ENCODE measurements around the gene SCUBE1.
"Not testable (repeated sequence)": the region's sequence is repeated elsewhere in the genome, so short reads cannot be mapped to it uniquely, and the experiment has no call there.

Gene SCUBE1

DNA sequence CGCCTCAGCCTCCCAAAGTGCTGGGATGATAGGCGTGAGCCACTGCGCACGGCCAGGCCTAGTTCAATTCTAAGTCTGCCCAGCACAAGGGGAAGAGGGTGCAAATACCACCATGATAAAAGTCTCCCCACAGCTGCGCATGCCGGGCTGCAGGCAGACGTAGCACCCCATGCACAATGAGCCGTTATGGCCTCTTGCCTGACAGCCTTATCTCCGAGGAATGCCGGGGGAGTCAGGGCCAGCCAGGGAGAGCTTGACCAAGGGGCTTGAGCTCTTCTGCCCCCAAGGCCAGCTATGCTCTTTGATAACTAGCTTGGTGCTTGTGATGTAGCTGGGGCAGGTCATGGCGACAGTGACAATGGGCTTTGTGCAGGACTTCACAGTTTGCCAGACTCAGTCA is 13.7 kb upstream of the SCUBE1 start:
- DNase-seq, result no peak

DNA sequence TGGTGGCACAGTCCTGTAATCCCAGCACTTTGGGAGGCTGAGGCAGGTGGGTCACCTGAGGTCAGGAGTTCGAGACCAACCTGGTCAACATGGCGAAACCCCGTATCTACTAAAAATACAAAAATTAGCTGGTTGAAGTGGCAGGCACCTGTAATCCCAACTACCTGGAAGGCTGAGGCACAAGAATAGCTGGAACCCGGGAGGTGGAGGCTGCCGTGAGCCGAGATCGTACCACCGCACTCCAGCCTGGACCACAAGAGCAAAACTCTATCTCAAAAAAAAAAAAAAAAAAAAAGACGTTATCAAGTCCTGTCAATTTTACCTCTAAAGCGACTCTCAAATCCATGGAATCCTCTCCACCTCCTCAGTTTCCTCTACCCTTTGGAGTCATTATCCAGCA is 12.5 kb upstream of the SCUBE1 start:
- DNase-seq, result not testable (repeated sequence)

DNA sequence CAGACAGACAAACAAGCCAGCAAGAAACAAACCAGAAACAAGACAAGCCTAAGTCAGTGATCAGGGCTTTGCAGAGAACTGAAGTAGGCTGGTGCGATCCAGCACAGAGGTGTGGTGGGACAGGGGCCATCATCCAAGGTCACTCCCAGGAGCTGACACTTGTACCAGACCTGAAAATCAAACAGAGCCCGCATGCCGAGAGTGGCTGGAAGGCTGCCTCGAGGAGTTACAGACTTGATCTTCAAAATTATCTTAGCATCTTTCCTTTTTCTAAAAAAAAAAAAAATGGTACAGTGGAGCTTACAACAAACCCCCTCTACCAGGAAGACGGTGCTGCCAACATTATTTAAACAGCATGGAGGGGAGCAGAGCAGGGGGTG is 8.8 kb upstream of the SCUBE1 start:
- no peak for DNase-seq

DNA sequence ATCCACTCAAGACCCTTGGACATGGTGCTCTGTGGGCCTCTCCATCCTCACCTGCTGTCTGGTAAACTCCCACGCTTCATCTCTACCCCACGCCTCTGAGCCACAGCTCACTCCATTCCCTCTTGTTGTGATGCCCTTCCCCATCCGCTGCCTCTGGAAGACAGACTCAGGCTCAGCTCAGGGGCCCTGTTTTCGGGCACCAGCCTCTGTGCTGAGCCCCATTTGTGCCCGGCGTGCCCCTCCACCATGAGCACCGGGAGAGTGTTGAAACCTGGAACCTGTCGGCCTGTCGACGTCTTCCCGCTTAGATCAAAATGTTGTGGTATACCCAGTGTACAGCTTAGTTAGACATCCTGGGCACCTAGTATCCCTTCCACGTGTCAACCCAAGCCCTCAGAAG is 6.5 kb upstream of the SCUBE1 start:
- no peak for DNase-seq

DNA sequence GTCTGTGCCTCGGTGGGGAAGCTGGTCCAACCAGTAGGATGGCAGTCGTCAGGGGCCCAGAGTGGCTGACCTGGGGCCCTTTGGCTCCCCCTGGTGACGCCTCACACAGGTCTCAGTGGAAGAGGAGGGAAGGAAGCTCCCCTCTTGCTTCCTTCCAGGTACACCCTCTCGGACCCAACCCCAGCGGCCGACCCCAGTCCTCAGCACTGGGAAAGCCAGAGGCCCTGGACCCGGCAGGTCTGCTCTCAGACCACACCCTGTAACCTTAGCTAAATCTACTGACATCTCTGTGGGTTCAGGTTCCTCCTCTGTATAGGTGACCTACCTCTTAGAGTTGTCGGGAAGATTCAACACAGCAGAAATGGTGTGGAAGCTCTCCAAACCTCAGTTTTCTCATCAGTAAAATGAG is 3.4 kb upstream of the SCUBE1 start:
- no peak for DNase-seq

DNA sequence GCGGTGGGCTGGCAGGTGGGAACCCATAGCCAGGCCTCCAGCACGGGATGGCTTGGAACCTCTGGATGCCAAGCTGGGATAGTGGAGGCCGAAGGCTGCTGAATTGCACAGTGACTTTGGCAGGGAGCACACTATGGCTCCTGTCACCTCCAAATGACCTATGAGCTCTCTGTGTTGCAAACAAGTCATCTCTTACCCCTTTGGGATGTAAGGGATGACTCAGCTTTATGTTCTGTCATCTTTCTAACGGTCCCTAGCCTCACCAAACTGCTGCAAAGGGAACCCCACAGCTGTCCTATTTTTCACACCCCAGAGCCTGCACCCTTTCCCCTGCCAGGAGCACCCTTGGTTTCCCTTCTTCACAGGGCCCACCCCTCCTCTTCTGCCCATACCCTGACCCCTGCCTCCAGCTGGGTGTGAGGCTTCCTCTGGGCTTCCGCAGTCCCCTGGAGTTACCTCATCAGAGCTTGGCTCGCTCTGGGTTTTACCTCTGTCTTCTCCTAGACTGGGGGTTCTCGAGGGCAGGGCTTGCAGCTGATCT is 2.7 kb upstream of the SCUBE1 start:
- no peak for DNase-seq

DNA sequence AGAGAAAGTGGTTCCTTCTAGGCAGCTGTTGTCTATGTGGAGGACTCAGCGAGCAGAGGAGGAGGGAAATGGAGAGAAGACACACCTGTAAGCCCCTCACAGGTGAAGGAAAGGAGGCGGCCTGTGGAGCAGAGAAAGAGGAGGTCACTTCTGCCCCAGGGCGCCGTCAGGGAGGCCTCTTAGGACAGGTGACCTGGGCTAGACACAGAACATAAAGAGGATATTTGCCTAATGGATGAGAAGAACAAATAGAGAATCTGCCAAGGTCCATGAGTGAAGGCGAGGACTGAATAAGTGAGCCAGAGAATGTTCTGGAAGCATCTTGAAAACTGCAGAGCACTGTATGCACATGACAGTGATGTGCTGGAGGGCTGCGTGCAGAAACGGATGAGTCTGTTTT is 2.2 kb upstream of the SCUBE1 start:
- no peak for DNase-seq

DNA sequence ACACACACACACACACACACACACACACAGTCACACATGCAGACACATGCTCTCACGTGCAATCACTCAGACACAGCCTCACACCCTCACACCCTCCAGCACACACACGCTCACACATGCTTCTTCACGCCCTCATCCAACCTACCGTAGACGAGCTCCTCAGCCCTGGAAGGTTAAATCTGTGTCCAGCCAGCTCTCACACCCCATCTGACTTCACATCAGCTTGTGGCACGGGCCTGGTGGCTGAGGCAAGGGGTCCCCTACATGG is 1.3 kb upstream of the SCUBE1 start:
- DNase-seq, result no peak

DNA sequence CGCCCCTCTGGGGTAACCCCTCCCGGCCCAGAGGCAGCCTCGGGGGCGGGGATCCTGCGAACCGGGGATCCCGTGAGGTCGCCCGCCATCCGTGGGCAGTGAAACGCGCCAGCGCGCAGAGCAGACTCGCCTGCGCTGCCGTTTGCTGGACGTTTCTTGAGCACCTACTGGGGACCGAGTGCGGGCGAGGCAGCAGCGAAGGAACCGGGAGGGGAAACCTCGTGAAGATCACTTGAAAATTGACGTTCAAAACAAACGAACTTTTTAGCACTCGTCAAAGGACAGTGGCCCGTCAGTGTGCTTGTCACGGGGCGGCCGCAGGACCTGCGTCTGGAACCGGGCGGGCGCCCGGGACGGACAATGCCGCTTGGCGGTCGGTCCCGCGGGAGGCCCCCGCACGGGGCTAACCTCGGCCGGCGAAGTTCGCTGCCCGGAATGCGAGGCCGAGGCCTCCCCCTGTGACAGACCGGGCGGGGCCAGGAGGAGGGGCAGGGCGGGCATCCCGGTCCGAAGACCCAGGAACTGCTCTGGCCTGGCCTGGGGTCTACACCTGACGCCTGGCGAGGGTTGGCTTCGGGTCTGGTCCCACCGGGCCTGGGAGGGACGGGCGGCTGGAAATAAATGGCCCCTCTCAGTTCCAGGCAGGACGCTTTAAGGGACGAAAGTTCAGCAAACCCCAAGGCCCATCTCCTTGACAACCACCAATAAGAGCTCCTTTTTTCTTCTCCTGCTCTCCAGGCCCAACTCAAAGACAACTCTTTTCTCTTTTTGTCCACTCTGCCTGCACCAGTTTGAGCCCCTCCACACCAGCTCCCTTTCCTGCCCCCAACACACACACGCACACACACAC is 723 bp upstream of the SCUBE1 start:
- DNase-seq, result no peak

DNA sequence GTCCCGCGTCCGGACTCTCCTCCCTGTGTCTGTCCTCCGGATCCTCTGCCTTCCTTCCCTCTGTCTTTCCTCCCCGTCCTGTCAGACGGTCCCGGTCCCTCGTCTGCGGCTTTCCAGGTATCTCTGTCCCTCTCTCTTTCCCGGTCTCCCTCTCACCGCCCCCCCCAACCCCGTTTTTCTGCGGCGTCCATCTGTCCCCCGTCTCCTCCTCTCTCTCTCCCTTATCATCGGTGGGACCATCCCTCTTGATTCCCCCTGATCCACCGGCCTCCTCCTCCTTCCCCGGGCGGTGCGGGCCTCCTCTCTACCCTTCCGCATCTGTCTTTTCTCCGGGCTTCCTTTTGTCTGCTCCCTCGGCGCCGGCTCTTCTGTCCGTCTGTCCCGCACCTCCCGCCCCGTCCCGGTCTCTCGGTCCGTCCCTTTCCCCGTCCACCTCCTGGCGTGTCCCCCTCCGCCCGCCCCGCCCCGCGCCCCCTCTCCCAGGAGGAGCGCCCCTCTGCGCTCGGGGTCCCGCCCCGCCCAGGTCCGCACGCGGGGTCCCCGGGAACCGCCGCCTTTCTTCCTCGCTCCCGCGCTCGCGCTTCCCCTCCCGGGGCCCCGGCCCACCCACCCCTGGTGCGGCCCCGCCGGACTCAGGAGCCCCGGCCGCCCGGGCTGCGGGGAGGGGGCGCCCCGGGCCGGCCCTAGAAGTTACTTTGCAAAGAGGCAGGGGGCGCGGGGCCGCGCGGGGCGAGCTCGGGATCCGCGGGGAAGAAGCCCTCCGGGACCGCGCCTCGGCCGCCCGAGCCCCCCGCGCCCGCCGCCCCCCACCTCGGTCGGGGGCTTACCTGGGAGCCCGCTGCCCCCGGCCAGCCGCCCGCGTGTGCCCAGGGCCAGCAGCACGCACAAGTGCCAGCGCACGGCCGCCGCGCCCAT is 568 bp downstream of the SCUBE1 start:
- DNase-seq, result no peak

DNA sequence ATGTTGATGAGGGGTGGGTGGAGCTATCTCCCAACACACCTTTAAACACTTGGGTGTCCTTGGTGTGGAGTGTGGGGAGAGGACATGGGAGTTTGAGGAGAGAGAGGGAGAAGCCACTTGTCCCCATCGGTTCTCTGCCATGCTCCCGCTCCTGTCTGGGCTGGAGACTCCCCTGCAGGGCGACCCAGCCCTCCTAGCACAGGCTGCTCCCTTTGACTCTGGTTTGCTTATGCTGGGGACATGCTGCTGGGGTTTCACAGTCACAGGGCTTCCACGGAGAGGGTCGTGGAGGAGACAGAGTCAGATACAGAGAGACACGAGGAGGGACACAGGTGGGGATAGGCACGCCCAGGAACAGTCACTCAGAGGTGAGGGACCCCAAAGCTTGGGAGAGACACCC is 1.6 kb downstream of the SCUBE1 start:
- no peak for DNase-seq

DNA sequence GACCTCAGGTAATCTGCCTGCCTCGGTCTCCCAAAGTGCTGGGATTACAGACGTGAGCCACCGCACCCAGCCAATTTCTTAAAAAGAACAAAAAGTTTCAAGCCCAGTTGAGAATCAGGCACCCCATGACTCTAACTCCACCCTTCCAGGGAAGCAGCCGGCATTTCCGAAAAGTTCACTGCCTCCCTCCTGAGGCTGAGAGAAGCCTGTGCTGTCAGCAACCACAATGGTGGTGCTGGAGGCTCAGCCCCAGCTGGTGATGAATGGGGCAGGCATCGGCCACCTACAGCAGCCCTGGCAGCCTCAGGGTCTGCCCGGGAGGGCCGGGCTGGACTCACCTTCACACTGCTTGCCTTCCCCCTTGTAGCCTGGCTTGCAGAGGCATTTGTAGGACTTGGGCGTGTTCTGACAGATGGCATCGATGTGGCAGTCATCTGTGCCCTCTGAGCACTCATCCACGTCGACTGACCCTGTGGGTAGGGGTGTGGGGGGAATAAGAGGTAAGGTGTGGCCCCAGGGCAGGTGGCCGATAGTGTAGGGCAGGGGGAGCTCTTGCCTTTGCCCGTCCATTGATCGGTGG is 4.3 kb downstream of the SCUBE1 start:
- no peak for DNase-seq

DNA sequence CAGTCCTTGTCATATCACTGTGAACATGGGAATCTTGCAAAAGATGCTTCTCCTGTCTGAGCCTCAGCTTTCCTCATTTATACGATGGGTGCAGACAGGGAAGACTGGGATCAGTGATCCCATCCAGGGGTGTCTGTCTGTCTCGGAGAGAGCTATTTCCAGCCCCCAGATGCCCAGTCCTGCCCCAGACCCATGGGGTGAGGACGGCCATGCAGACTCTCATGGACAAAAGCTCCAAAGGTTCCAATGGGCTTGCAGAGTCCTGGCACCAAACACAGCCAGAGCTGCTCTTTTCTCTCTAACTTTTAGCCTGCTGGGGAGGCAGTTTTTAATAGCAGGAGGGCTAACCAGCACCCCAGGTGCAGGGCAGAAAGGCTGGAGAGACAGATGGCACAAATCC is 5.2 kb downstream of the SCUBE1 start:
- no peak for DNase-seq

DNA sequence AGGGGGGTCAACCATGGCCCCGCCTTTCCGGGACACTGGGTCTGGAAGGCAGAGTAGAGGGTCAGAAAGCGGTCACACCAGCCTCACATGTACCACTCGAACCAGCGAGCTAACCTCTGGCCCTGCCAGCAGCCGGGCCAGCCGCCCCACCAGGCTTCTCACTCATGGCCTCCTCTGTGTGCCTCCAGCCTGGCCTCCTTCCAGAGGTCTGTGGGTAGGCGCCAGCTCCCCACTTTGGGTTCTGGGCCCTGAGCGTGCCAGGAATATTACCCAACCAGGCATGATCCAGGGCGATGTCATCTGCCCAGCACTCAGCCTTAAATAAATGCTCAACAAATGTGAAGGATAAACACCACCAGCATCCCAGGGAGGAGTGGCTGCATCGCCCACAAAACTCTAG is 5.8 kb downstream of the SCUBE1 start:
- DNase-seq, result no peak

DNA sequence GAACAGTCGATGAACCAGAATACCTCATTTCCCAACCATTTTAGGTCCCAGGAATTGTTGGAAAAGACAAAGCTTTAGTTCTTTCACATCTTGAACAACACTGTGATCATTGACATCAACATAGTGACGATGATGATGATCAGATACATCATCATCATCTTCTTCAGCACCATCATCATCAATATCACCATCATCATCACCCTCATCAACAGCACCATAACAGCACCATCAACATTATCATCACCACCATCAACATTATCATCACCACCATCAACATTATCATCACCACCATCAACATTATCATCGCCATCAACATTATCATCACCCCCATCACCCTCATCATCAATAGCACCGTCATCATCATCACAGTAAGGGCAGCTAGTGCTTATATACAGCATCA is 8.8 kb downstream of the SCUBE1 start:
- no peak for DNase-seq

DNA sequence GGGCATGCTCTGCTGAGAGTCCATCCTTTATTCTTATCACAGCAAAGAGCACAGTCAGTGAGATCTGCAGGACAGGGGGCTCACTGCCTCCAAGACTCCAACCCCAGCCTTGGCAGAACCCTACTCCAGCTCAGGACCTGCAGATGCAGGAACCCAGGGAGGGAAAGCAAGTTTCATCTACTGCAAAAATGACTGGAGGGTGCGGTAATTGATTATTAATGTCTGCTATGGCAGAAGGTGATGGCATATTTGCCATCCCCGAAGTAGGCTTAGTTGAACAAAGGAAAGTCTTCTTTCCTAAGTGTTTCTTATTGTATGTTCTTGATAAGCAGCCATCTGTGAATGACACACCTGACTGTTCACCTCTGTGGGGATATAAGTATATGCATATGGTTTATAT is 9.2 kb downstream of the SCUBE1 start:
- no peak for DNase-seq

DNA sequence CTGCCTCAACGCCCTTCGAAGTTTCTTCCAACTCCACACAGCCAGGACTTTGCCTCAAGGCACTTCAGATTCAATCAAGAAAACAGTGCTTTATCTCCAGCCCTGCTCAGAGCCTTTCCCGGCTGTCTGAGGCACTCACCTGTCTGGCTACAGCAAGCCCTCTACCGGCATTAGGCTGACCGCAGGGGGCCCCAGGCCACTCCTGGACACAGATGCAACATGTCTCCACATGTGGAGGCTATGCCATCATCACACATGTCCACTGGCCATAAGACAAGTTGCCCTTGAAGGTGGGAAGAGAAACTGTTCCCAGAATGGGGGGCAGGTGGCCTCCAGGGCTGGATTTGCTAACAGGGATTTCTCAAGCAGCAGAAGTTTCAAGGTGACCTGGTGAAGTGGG is 10.0 kb downstream of the SCUBE1 start:
- no peak for DNase-seq

DNA sequence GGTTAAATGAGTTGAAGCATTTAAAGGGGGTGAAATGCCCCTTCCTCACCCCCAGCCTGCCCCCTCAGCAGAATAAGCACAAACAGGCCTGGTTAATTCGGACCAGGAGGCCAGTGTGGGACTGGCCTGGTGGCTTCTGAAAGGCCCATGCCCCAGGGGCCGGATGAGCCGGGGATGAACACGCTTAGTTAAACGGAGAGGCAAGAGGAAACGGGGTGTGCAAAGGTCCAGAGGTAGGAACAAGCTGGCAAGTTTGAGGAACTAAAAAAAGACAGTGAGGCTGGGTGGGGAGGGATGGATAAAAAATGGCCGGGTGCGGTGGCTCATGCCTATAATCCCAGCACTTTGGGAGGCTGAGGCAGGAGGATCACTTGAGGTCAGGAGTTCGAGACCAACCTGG is 11.5 kb downstream of the SCUBE1 start:
- DNase-seq, result no peak

DNA sequence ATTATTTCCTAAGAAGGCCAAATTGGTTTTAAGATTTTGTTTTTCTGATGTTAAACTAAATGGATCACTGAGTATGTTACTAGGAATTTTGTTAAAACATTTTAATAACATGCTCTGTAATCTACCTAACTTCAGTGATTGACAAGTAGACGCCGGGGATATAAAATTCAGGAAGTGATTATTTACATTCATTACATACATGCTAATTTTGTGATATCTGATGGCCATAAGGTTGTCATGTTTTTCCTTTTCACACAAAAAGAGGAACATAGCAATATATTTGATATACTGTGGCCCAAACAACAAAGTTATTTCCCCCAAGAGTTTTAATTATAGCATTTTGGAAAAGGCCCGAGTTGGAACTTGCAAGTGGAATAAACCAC is 12.1 kb downstream of the SCUBE1 start:
- DNase-seq, result no peak

DNA sequence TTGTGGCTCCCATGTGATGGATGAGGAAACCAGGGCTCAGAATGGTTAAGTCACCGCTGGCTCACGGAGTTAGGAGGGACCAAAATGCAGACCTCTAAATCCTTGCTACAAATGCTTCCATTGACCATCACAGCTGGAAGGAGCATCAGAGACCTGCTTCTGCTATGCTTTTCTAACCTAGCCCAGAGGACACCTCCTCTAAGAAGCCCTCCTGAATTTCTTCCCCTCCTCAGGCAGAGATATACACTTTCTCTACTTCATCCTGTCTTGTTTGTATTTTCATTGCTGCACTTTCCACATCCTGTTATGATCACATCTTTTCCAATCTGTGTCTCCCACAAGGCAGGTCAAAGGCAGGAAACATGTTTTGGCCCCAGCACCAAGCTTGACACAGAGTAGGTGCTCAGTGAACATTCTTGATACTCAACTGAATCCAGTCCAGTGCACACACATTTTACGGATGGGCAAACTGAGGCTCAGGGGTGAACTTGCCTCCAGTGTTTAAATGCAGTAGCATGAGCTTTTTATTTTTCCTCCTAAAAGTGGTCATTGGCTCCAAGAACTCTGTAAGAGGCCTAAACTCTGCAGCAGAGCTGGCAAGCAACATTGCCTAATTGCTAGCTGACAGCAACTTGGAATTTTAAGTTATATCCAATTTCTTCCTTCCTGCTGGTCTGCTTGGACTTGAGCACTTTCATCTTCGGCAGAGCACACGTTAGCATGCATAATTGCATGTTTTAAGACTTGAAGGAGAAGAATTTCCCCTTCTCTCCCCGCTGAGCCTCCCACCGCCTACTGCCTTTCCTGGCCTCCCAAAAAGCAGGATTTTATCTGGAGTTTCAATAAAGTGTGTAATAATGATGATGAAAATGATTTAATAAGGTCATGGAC is 12.7 kb downstream of the SCUBE1 start:
- no peak for DNase-seq

DNA sequence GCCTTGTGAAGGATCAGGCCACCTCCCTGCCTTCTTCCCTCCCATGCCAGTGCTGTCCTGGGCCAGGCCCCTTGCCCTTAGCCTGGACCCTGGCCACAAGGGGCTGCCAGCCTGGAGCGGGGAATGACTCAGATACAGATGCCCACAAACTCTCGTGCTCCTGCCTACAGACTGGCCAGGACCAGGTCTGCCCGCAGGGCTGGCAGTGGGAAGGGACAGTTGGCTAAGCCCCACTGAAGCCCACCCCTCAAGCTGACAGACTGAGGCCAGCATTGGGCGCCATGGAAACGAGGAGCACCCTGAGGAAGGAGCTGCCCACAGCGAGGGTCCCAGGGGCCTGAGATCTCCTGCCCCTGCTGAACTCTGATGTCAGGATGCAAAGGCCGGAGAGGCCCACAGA is 14.1 kb downstream of the SCUBE1 start:
- no peak for DNase-seq

DNA sequence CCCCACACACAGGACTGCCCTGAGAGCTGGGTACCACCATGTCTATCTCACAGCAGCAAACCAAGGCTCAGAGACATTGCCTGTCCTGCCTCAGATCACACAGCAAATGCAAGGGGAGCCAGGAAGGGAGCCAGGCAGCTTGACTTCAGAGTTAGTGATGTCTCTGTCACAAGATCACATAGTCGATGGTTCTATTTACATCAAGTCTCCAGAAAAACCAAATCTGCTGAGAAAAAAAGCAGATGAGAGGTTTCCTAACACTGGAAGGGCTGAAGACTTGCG is 16.1 kb downstream of the SCUBE1 start:
- no peak for DNase-seq

Data from hippocampal formation (tissue), 2 donors.